H9 (cell line): ENCODE measurements around the gene RERE. TPM values are rescaled to one million over a fixed set of nuclear protein-coding genes. Genes with fewer than 3 reads are reported as not detected.

Experiments
- DNase-seq: peaks from one replicate; pipeline ENCODE4 v3.0.0-alpha.2; 2017
- H2AFZ ChIP-seq: one replicate; pipeline ENCODE4 v1.6.1; 2013; ENCODE audit warnings: mild to moderate bottlenecking, low read length, control low read depth, moderate library complexity
- H2AK5ac ChIP-seq: 2 replicates; pipeline ENCODE4 v1.6.1; 2013; ENCODE audit warnings: low read length, control low read depth, mixed read lengths; ENCODE audit not compliant: insufficient read length
- H2BK120ac ChIP-seq: one replicate; pipeline ENCODE4 v1.6.1; 2013; ENCODE audit warnings: low read depth, mild to moderate bottlenecking, low read length, control low read depth, inconsistent platforms; ENCODE audit not compliant: poor library complexity, severe bottlenecking
- H2BK12ac ChIP-seq: 2 replicates; pipeline ENCODE4 v1.6.1; 2013; ENCODE audit warnings: low read length, control low read depth, mixed read lengths, low read depth; ENCODE audit not compliant: insufficient read length
- H2BK15ac ChIP-seq: 2 replicates; pipeline ENCODE4 v1.6.1; 2013; ENCODE audit warnings: low read depth, low read length, control low read depth
- H2BK20ac ChIP-seq: one replicate; pipeline ENCODE4 v1.6.1; 2013; ENCODE audit warnings: low read depth, mild to moderate bottlenecking, low read length, control low read depth, inconsistent platforms; ENCODE audit not compliant: poor library complexity, severe bottlenecking
- H2BK5ac ChIP-seq: 2 replicates; pipeline ENCODE4 v1.6.1; 2013; ENCODE audit warnings: low read length, control low read depth, mixed read lengths; ENCODE audit not compliant: insufficient read length
- H3K14ac ChIP-seq: 2 replicates; pipeline ENCODE4 v1.6.1; 2013; ENCODE audit warnings: low read length, control low read depth; ENCODE audit not compliant: insufficient read depth
- H3K18ac ChIP-seq: 2 replicates; pipeline ENCODE4 v1.6.1; 2013; ENCODE audit warnings: low read depth, mild to moderate bottlenecking, mixed read lengths, low read length, control low read depth; ENCODE audit not compliant: insufficient read length
- H3K23ac ChIP-seq: 2 replicates; pipeline ENCODE4 v1.6.1; 2013; ENCODE audit warnings: low read length, control low read depth, mixed read lengths, low read depth; ENCODE audit not compliant: insufficient read length
- H3K23me2 ChIP-seq: 2 replicates; pipeline ENCODE4 v1.6.1; 2013; ENCODE audit warnings: low read depth, mild to moderate bottlenecking, mixed read lengths, low read length, control low read depth; ENCODE audit not compliant: insufficient read length, poor library complexity, severe bottlenecking
- H3K27ac ChIP-seq: 2 replicates; pipeline ENCODE4 v1.5.1; 2013; ENCODE audit warnings: low read length, control low read depth, mixed read lengths, low read depth; ENCODE audit not compliant: insufficient read length
- H3K27me3 ChIP-seq: 2 replicates; pipeline ENCODE4 v1.6.1; 2013; ENCODE audit warnings: low read length, control low read depth, inconsistent platforms; ENCODE audit not compliant: insufficient read depth
- H3K4ac ChIP-seq: 2 replicates; pipeline ENCODE4 v1.6.1; 2013; ENCODE audit warnings: low read depth, mild to moderate bottlenecking, control low read depth, inconsistent platforms, low read length, moderate library complexity
- H3K4me1 ChIP-seq: 2 replicates; pipeline ENCODE4 v1.6.1; 2013; ENCODE audit warnings: low read length, control low read depth, inconsistent platforms; ENCODE audit not compliant: insufficient read depth
- H3K4me2 ChIP-seq: 2 replicates; pipeline ENCODE4 v1.6.1; 2013; ENCODE audit warnings: low read length, control low read depth, mixed read lengths; ENCODE audit not compliant: insufficient read length, insufficient read depth
- H3K56ac ChIP-seq: 2 replicates; pipeline ENCODE4 v1.6.1; 2013; ENCODE audit warnings: low read depth, mild to moderate bottlenecking, mixed read lengths, low read length, control low read depth; ENCODE audit not compliant: insufficient read length
- H3K79me1 ChIP-seq: 2 replicates; pipeline ENCODE4 v1.6.1; 2013; ENCODE audit warnings: low read depth, mild to moderate bottlenecking, moderate library complexity, low read length, control low read depth, inconsistent platforms; ENCODE audit not compliant: insufficient read depth, poor library complexity, severe bottlenecking
- H3K79me2 ChIP-seq: 2 replicates; pipeline ENCODE4 v1.6.1; 2013; ENCODE audit warnings: low read length, control low read depth, inconsistent platforms; ENCODE audit not compliant: insufficient read depth
- H3K9ac ChIP-seq: 2 replicates; pipeline ENCODE4 v1.6.1; 2013; ENCODE audit warnings: low read length, control low read depth, mixed read lengths; ENCODE audit not compliant: insufficient read length; ENCODE audit errors: extremely low read depth
- H3K9me3 ChIP-seq: one replicate; pipeline ENCODE4 v1.6.1; 2013; ENCODE audit warnings: low read depth, low read length, inconsistent platforms; ENCODE audit not compliant: control insufficient read depth
- H3T11ph ChIP-seq: one replicate; pipeline ENCODE4 v1.6.1; 2013; ENCODE audit warnings: mild to moderate bottlenecking, low read length, control low read depth, inconsistent platforms
- H4K20me1 ChIP-seq: one replicate; pipeline ENCODE4 v1.6.1; 2013; ENCODE audit not compliant: control insufficient read depth, insufficient read length, insufficient read depth
- H4K5ac ChIP-seq: 2 replicates; pipeline ENCODE4 v1.6.1; 2013; ENCODE audit warnings: low read depth, mild to moderate bottlenecking, mixed read lengths, low read length, control low read depth; ENCODE audit not compliant: insufficient read length
- H4K8ac ChIP-seq: replicated peaks from 2 replicates; pipeline ENCODE4 v1.6.1; 2013; ENCODE audit warnings: low read length, control low read depth, mixed read lengths, low read depth; ENCODE audit not compliant: insufficient read length
- H4K91ac ChIP-seq: 2 replicates; pipeline ENCODE4 v1.6.1; 2013; ENCODE audit warnings: low read depth, mild to moderate bottlenecking, moderate library complexity, mixed read lengths, low read length, control low read depth; ENCODE audit not compliant: insufficient read length
- H3K27ac Mint-ChIP-seq, 3 experiments: 2 replicates in 2 of 3; 3 replicates in 1 of 3; pipeline ENCODE4 v1.8.0; 2020 to 2021; ENCODE audit warnings: mixed read lengths in 3 of 3, mild to moderate bottlenecking in 1 of 3, moderate library complexity in 1 of 3
- H3K27me3 Mint-ChIP-seq: 2 replicates; pipeline ENCODE4 v1.8.0; 2021; ENCODE audit warnings: low read depth, mild to moderate bottlenecking, moderate library complexity, mixed read lengths
- H3K36me3 Mint-ChIP-seq, 3 experiments: 2 replicates in 2 of 3; 3 replicates in 1 of 3; pipeline ENCODE4 v1.8.0; 2020 to 2021; ENCODE audit warnings: low read depth in 3 of 3, mixed read lengths in 3 of 3; ENCODE audit not compliant: insufficient read depth in 1 of 3
- H3K4me1 Mint-ChIP-seq, 2 experiments: 2 replicates each; pipeline ENCODE4 v1.8.0; 2020; ENCODE audit warnings: mixed read lengths in 2 of 2
- H3K4me3 Mint-ChIP-seq, 2 experiments: 2 replicates in 1 of 2; 3 replicates in 1 of 2; pipeline ENCODE4 v1.8.0; 2020 to 2021; ENCODE audit warnings: mild to moderate bottlenecking in 2 of 2, mixed read lengths in 2 of 2, moderate library complexity in 1 of 2
- H3K9me3 Mint-ChIP-seq, 2 experiments: 2 replicates in 1 of 2; 3 replicates in 1 of 2; pipeline ENCODE4 v1.8.0; 2020; ENCODE audit warnings: mild to moderate bottlenecking in 2 of 2, mixed read lengths in 2 of 2, moderate library complexity in 1 of 2
- CTCF ChIP-seq: fragments of 200-600 bp; sonication (generic); conservative IDR thresholded peaks from 3 replicates; pipeline ENCODE4 v1.8.0; 2021; ENCODE audit warnings: antibody characterized with exemption, mild to moderate bottlenecking
- WGBS: extraction: QIAGEN DNeasy Blood & Tissue Kit; methylation state at CpG from one replicate; pipeline ENCODE4 v1.1.7; 2013; ENCODE audit warnings: missing lambda C conversion rate, low lambda C conversion rate, mixed read lengths; ENCODE audit not compliant: insufficient read length; ENCODE audit errors: extremely low coverage; 5-methylcytosine and 5-hydroxymethylcytosine counted together
- total RNA-seq: library from RNA; stranded (reverse); gene quantifications from 2 replicates; pipeline ENCODE4 v1.2.1, GENCODE V29; 2021

Gene RERE
- total RNA-seq, 1 experiment from 2014 or later, result 103 TPM

- Histone ChIP-seq H3K23me2 (no peaks in the 10 kb centered on the region), H3K4me1 (peaks cover 6% of the 10 kb centered on the region; the same call in 1 of the 2 replicates), H2AFZ (no peak overlapping the region), H3K4ac (no peak overlapping the region), H3K18ac (no peak overlapping the region), H2AK5ac (no peak overlapping the region), H3K79me2 (peaks cover 57% of the 10 kb centered on the region; the same call in 1 of the 2 replicates), H4K20me1 (no peaks in the 10 kb centered on the region), H4K8ac (no peak overlapping the region), H3K4me2 (no peak overlapping the region), H4K5ac (no peak overlapping the region), H3K9me3 (no peaks in the 10 kb centered on the region), H2BK120ac (no peak overlapping the region), H2BK15ac (no peak overlapping the region), H3K14ac (no peak overlapping the region), H3K9ac (no peak overlapping the region), H3T11ph (no peak overlapping the region), H3K79me1 (peaks cover 12% of the 10 kb centered on the region), H2BK20ac (no peak overlapping the region), H4K91ac (no peak overlapping the region), H3K23ac (no peak overlapping the region), H2BK12ac (no peak overlapping the region), H2BK5ac (no peak overlapping the region), H3K56ac (no peak overlapping the region), H3K27ac (no peak overlapping the region), H3K27me3 (no peaks in the 10 kb centered on the region)
- no peak for DNase-seq
- Mint-ChIP-seq H3K9me3 (no peaks in the 10 kb centered on the region), H3K27me3 (no peaks in the 10 kb centered on the region), H3K4me1 (peaks cover 34 to 37% of the 10 kb centered on the region in 2 experiments), H3K4me3 (no peak overlapping the region), H3K36me3 (no peaks in the 10 kb centered on the region; a peak in 1 of 7 replicates), H3K27ac (no peak overlapping the region)
- no CpG with 5 or more reads among the region's 2 CpGs for WGBS
- no peak for TF ChIP-seq CTCF
Measured at GRCh38 chr1:8679395-8679800, 138.0 kb downstream of the RERE start.
